DND-41 (cell line): Measurements from ENCODE around the gene CD70.

Experiments used
- CTCF ChIP-seq: IDR thresholded peaks from 2 replicates; pipeline ENCODE4 v1.5.1; 2012; ENCODE audit warnings: borderline replicate concordance, low read length, moderate library complexity, mild to moderate bottlenecking; ENCODE audit not compliant: poor library complexity, severe bottlenecking; ENCODE audit errors: extremely low read depth
- EZH2 ChIP-seq: IDR thresholded peaks from 3 replicates; pipeline ENCODE4 v1.6.1; 2012; ENCODE audit warnings: borderline replicate concordance, low read depth, mild to moderate bottlenecking, moderate library complexity, low read length, inconsistent platforms; ENCODE audit not compliant: severe bottlenecking

GRCh38 chr19:6604906-6605305, 14.0 kb upstream of the CD70 start:
- TF ChIP-seq CTCF (no peak), EZH2 (no peak)
